Cerebellar nuclear complex (tissue), 1 donor: ENCODE data around the gene IL36B.

Experiments used
- DNase-seq, 2 experiments: peaks; one replicate each; lab custom pipeline; 2025; lab: John Stamatoyannopoulos, UW

Gene IL36B

GRCh38 chr2:113054066-113054465 lies 1.4 kb upstream of the IL36B start:
- DNase-seq: no peak

- no peak for DNase-seq
These were observed 999 bp upstream of the IL36B start for GRCh38 chr2:113053666-113054065.

- DNase-seq: no peak
These were observed 1.5 kb downstream of the IL36B start for GRCh38 chr2:113050921-113051895.

GRCh38 chr2:113046465-113046864 lies 6.2 kb downstream of the IL36B start:
- no peak for DNase-seq

- no peak for DNase-seq
These were observed 10.8 kb downstream of the IL36B start for GRCh38 chr2:113041871-113042270.

- DNase-seq: no peak
These were observed 12.9 kb downstream of the IL36B start for GRCh38 chr2:113039719-113040118.

GRCh38 chr2:113039158-113039557 lies 13.5 kb downstream of the IL36B start:
- DNase-seq: no peak

- DNase-seq: no peak
These were observed 14.4 kb downstream of the IL36B start for GRCh38 chr2:113038291-113038690.

GRCh38 chr2:113036763-113037162 lies 15.9 kb downstream of the IL36B start:
- DNase-seq: no peak

- DNase-seq: no peak
These were observed 18.7 kb downstream of the IL36B start for GRCh38 chr2:113034016-113034415.

GRCh38 chr2:113032737-113033136 lies 19.9 kb downstream of the IL36B start:
- no peak for DNase-seq

GRCh38 chr2:113028112-113028511 lies 24.6 kb downstream of the IL36B start:
- no peak for DNase-seq

GRCh38 chr2:113027691-113028090 lies 25.0 kb downstream of the IL36B start:
- DNase-seq: no peak

- no peak for DNase-seq
These were observed 26.9 kb downstream of the IL36B start for GRCh38 chr2:113025737-113026136.

GRCh38 chr2:113024764-113025163 lies 27.9 kb downstream of the IL36B start:
- no peak for DNase-seq

- DNase-seq: no peak
These were observed 31.4 kb downstream of the IL36B start for GRCh38 chr2:113021312-113021711.

GRCh38 chr2:113018509-113018908 lies 34.2 kb downstream of the IL36B start:
- no peak for DNase-seq

GRCh38 chr2:113015655-113016054 lies 37.0 kb downstream of the IL36B start:
- DNase-seq: no peak

GRCh38 chr2:113015042-113015441 lies 37.6 kb downstream of the IL36B start:
- no peak for DNase-seq

GRCh38 chr2:113014067-113014466 lies 38.6 kb downstream of the IL36B start:
- DNase-seq: no peak

- DNase-seq: no peak
These were observed 39.4 kb downstream of the IL36B start for GRCh38 chr2:113013336-113013661.

GRCh38 chr2:113012436-113013335 lies 40.0 kb downstream of the IL36B start:
- DNase-seq: no peak

GRCh38 chr2:113011108-113011507 lies 41.6 kb downstream of the IL36B start:
- DNase-seq: no peak
